Aortic smooth muscle cell (primary cell): ENCODE results near the gene MLN. TPM values are rescaled to one million over a fixed set of nuclear protein-coding genes. Genes with fewer than 3 reads are reported as not detected.

Experiments
- total RNA-seq: library from RNA; depleted of rRNA; stranded (reverse); fragments of >200 nt; gene quantifications from 2 replicates; pipeline ENCODE4 v1.2.3, GENCODE V29; 2014

The MLN gene, protein sequence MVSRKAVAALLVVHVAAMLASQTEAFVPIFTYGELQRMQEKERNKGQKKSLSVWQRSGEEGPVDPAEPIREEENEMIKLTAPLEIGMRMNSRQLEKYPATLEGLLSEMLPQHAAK
- not detected in 2 replicates for total RNA-seq

DNA sequence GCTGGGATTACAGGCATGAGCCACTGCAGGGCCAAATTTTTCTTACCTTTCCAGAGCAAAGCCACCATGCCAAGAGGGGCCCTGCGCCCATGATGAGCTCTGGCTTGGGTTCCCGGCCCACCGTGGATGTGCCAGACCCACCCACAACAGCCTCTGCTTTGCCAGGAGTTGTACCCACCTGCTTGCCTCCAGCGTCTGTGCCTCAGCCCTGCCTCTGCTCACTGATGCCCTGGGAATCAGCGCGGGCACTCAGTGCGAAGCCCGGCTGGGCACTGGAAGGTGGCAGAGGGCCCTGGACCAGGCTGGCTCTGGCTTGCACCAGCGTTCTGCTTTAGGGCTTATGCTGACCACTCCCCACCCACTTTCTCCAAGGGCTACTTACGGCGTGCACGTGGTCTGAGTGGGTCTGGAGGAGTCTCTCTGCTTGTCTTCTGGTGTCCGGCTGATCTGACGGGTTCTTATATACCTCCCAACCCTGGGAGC is at the start of gene MLN:
Gene MLN, minus strand, starts transcription at position 433 of the 483 bp plus-strand sequence. CDS start 2,840 bp downstream, outside the sequence.

DNA sequence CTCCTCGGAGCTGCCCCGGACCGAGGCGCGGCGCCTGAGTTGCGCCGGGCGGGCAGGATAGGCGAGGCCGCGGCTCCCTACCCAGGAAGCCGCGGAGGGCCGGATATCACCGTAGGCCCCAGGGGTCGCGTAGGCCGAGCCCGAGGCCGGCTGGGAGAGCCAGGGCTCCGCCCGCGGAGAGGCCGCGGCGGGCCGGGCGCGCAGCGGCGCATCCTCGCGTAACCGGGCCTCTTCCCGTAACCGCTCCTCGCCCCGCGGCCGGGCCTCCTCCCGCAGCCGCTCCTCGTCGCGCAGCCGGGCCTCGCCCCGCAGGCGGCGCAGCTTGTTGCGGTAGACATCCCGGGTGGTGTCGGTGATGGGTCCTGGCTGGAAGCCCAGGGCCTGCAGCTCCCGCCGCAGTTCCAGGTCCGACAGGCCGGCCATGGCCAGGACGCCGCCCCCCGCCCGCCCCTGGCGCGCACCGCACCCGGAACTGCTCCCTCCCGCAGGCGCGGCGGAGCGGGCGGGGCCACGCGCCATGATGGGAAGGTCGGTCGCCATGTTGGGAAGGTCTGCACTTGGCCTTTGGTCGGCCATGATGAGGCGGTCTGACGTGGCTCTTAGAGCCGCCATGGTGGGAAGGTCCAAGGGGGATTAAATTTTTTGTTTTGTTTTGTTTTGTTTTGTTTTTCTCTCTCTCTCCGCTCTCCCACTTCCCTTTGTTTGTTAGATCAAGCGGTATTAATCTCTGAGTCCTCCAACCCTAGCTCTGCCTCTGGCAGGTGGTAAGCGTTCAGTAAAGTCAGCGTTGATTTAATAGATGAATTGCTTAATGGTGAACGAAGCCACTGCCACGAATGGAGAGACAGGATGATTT is 14.9 kb downstream of the MLN start, which contains the start of gene LEMD2:
Gene LEMD2, minus strand, starts transcription at position 437 of the 856 bp plus-strand sequence. Its CDS starts 14 bp downstream, at position 423.

DNA sequence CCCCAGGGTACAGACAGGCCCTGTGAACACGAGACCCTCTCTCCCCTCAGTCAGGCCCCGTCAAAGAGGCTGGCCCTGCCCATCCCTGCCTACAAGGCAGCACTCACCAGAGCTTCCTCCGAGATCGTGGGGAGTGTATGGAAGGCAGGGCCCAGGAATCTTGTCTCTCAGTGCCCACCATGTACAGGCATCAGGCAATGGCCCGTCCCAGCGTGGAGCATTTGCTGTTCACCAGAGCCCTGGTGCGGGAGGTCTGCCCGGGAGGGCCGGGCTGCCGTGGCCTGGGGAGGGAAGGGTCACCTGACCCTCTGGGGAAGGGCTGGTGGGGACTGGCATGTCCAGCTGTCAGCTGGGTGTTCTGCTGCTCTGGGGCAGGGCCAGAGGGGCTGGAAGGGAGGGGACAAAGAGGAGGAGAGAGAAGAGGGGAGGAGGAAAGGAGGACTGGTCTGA is 57.1 kb downstream of the MLN start, which contains the start of gene IP6K3:
Gene IP6K3, minus strand, starts transcription at position 255 of the 450 bp plus-strand sequence. CDS start 11,429 bp downstream, outside the sequence.

Other genes with a start within 250 kb of the MLN start
- 10.8 and 12.6 TPM in 2 replicates for gene BAK1, start 223.7 kb downstream of the MLN start, total RNA-seq
- gene ITPR3, start 182.7 kb downstream of the MLN start, total RNA-seq: 27.5 and 28.9 TPM in 2 replicates
- gene UQCC2, start 92.3 kb downstream of the MLN start, total RNA-seq: 31.6 and 34.9 TPM in 2 replicates
- 0.12 TPM in 1 of 2 replicates, not detected in the other for gene IP6K3, start 57.1 kb downstream of the MLN start, total RNA-seq
- 40.3 and 40.4 TPM in 2 replicates for gene LEMD2, start 14.9 kb downstream of the MLN start, total RNA-seq